Astrocyte (in vitro differentiated cells and primary cell): ENCODE data around the gene PAIP2B. TPM values are rescaled to one million over a fixed set of nuclear protein-coding genes. Genes with fewer than 3 reads are reported as not detected.

ENCODE experiments used
- DNase-seq: peaks from one replicate; pipeline ENCODE4 v3.0.0-alpha.2; 2010; ENCODE audit warnings: low read depth
- FAIRE-seq: peaks from 2 replicates; lab custom pipeline; 2011; peaks lifted over from hg19 to GRCh38; lab: Jason Lieb, UNC
- H2AFZ ChIP-seq: 2 replicates; pipeline ENCODE4 v1.6.0; 2012; ENCODE audit warnings: low read depth, low read length, inconsistent platforms
- H3K27ac ChIP-seq: 2 replicates; pipeline ENCODE4 v1.5.1; 2011; ENCODE audit warnings: low read depth, low read length, inconsistent platforms
- H3K27me3 ChIP-seq: 2 replicates; pipeline ENCODE4 v1.6.0; 2011; ENCODE audit warnings: low read length, inconsistent platforms; ENCODE audit not compliant: insufficient read depth
- H3K36me3 ChIP-seq: 2 replicates; pipeline ENCODE4 v1.5.1; 2011; ENCODE audit warnings: low read length, inconsistent platforms; ENCODE audit not compliant: insufficient read depth
- H3K4me1 ChIP-seq: 2 replicates; pipeline ENCODE4 v1.5.1; 2011; ENCODE audit warnings: low read length, inconsistent platforms; ENCODE audit not compliant: insufficient read depth
- H3K4me2 ChIP-seq: 2 replicates; pipeline ENCODE4 v1.6.0; 2012; ENCODE audit warnings: low read length, inconsistent platforms
- H3K4me3 ChIP-seq: 2 replicates; pipeline ENCODE4 v1.5.1; 2011; ENCODE audit warnings: low read depth, mild to moderate bottlenecking, low read length, inconsistent platforms; ENCODE audit not compliant: insufficient read depth
- H3K79me2 ChIP-seq: 2 replicates; pipeline ENCODE4 v1.6.0; 2012; ENCODE audit warnings: mild to moderate bottlenecking, low read length, inconsistent platforms; ENCODE audit not compliant: insufficient read depth
- H3K9ac ChIP-seq: 2 replicates; pipeline ENCODE4 v1.6.0; 2012; ENCODE audit warnings: mild to moderate bottlenecking, low read length, inconsistent platforms
- H3K9me3 ChIP-seq: 2 replicates; pipeline ENCODE4 v1.5.1; 2012; ENCODE audit warnings: low read depth, mild to moderate bottlenecking, low read length, inconsistent platforms; ENCODE audit not compliant: insufficient read depth
- H4K20me1 ChIP-seq: 2 replicates; pipeline ENCODE4 v1.6.0; 2012; ENCODE audit warnings: low read length, inconsistent platforms; ENCODE audit not compliant: insufficient read depth
- H3K27ac Mint-ChIP-seq: one replicate; pipeline ENCODE4 v1.8.0; 2021; ENCODE audit warnings: mild to moderate bottlenecking, mixed read lengths; ENCODE audit not compliant: unreplicated experiment
- H3K27me3 Mint-ChIP-seq: one replicate; pipeline ENCODE4 v1.8.0; 2021; ENCODE audit warnings: low read depth, mixed read lengths; ENCODE audit not compliant: unreplicated experiment
- H3K36me3 Mint-ChIP-seq: one replicate; pipeline ENCODE4 v1.8.0; 2021; ENCODE audit warnings: low read depth, mixed read lengths; ENCODE audit not compliant: unreplicated experiment
- H3K4me1 Mint-ChIP-seq: one replicate; pipeline ENCODE4 v1.8.0; 2021; ENCODE audit warnings: low read depth, mixed read lengths; ENCODE audit not compliant: unreplicated experiment
- H3K4me3 Mint-ChIP-seq: one replicate; pipeline ENCODE4 v1.8.0; 2021; ENCODE audit warnings: mild to moderate bottlenecking, moderate library complexity, mixed read lengths; ENCODE audit not compliant: unreplicated experiment
- H3K9me3 Mint-ChIP-seq: one replicate; pipeline ENCODE4 v1.8.0; 2021; ENCODE audit warnings: mild to moderate bottlenecking, mixed read lengths; ENCODE audit not compliant: unreplicated experiment
- CTCF ChIP-seq: IDR thresholded peaks from 2 replicates; pipeline ENCODE4 v1.5.1; 2011; ENCODE audit warnings: low read depth, mild to moderate bottlenecking, inconsistent platforms, low read length, moderate library complexity; ENCODE audit not compliant: insufficient read depth
- EZH2 ChIP-seq: IDR thresholded peaks from 2 replicates; pipeline ENCODE4 v1.6.1; 2012; ENCODE audit warnings: mild to moderate bottlenecking, low read length, inconsistent platforms; ENCODE audit not compliant: insufficient read depth
- total RNA-seq: library from RNA; stranded (reverse); gene quantifications from 2 replicates; pipeline ENCODE4 v1.2.1, GENCODE V29; 2021

PAIP2B gene
- total RNA-seq, 1 donor from 2014 or later = 1.7 TPM

DNA sequence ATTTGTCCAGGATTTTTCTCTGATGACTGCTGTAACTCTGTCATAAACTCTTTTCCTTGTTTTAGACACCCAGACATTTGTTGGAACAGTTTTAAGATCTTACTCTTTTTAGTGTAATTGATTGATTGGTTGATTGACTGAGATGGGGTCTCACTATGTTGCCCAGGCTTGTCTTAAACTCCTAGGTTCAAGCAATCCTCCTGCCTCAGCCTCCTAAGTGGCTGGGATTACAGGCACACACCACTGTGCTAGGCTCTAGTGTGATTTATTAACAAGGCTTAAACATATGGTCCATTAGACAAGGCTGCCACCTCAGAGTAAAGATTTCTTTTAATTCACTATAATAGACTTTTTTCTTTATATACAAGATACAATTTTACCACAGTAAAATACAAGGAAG, 2.0 kb downstream of the PAIP2B start:
- Mint-ChIP-seq H3K4me3 (no peak overlapping the region), H3K36me3 (no peaks in the 10 kb centered on the region), H3K27ac (no peak overlapping the region), H3K27me3 (no peaks in the 10 kb centered on the region), H3K9me3 (peaks cover 1% of the 10 kb centered on the region), H3K4me1 (peaks cover 1% of the 10 kb centered on the region)
- no peak overlapping the region for H3K4me2 ChIP-seq
- H3K27me3 ChIP-seq = peaks cover 13% of the 10 kb centered on the region
- H2AFZ ChIP-seq = no peak overlapping the region
- DNase-seq = no peak
- no peaks in the 10 kb centered on the region for H3K36me3 ChIP-seq
- peaks cover 7% of the 10 kb centered on the region for H3K4me1 ChIP-seq
- no peak for FAIRE-seq
- H3K4me3 ChIP-seq = no peak overlapping the region
- TF ChIP-seq CTCF (no peak), EZH2 (no peak)
- no peaks in the 10 kb centered on the region for H3K9me3 ChIP-seq
- H4K20me1 ChIP-seq = no peaks in the 10 kb centered on the region
- H3K9ac ChIP-seq = no peak overlapping the region
- H3K79me2 ChIP-seq = no peaks in the 10 kb centered on the region
- H3K27ac ChIP-seq = no peak overlapping the region

DNA sequence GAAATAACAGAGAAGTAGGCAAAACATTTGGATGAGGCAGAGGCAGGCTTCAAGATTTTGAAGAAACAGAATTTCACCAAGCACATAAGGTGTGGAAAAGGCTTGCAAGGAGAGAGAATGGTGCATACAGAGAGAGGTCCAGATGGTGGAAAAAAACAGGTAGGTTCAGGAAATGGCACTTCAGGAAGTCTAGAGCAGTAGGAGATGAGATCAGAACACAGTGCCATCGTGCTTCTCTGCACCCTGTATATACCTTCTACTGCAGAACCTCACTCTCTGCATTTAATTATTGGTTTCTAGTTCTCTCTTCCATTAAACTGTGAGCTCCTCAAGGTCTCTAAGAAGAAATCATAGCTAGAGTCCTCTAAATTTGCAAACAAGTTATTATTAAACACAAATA, 2.4 kb downstream of the PAIP2B start:
- H3K4me1 ChIP-seq = peaks cover 7% of the 10 kb centered on the region
- H3K4me2 ChIP-seq = no peak overlapping the region
- H3K9ac ChIP-seq = no peak overlapping the region
- Mint-ChIP-seq H3K4me1 (peaks cover 1% of the 10 kb centered on the region), H3K27ac (no peak overlapping the region), H3K27me3 (no peaks in the 10 kb centered on the region), H3K4me3 (no peak overlapping the region), H3K36me3 (no peaks in the 10 kb centered on the region), H3K9me3 (no peaks in the 10 kb centered on the region)
- no peaks in the 10 kb centered on the region for H4K20me1 ChIP-seq
- no peaks in the 10 kb centered on the region for H3K36me3 ChIP-seq
- TF ChIP-seq CTCF (no peak), EZH2 (no peak)
- no peak overlapping the region for H2AFZ ChIP-seq
- H3K9me3 ChIP-seq = no peaks in the 10 kb centered on the region
- no peaks in the 10 kb centered on the region for H3K79me2 ChIP-seq
- FAIRE-seq (no peak), DNase-seq (no peak)
- peaks cover 13% of the 10 kb centered on the region for H3K27me3 ChIP-seq
- H3K4me3 ChIP-seq = no peak overlapping the region
- H3K27ac ChIP-seq = no peak overlapping the region

GRCh38 chr2:71223767-71224333, 3.1 kb downstream of the PAIP2B start:
- no peaks in the 10 kb centered on the region for H3K36me3 Mint-ChIP-seq
- TF ChIP-seq CTCF (peak; percentile 14), EZH2 (no peak)
- no peak overlapping the region for H3K27ac Mint-ChIP-seq
- H3K4me3 Mint-ChIP-seq = no peak overlapping the region
- H3K9me3 ChIP-seq = no peaks in the 10 kb centered on the region
- peaks cover 1% of the 10 kb centered on the region for H3K4me1 Mint-ChIP-seq
- no peaks in the 10 kb centered on the region for H3K36me3 ChIP-seq
- H3K79me2 ChIP-seq = no peaks in the 10 kb centered on the region
- peaks cover 13% of the 10 kb centered on the region for H3K27me3 ChIP-seq
- no peaks in the 10 kb centered on the region for H4K20me1 ChIP-seq
- no peak overlapping the region for H3K4me2 ChIP-seq
- no peaks in the 10 kb centered on the region for H3K9me3 Mint-ChIP-seq
- no peak overlapping the region for H3K27ac ChIP-seq
- DNase-seq (peak; percentile 7), FAIRE-seq (no peak)
- no peak overlapping the region for H3K4me3 ChIP-seq
- no peak overlapping the region for H3K9ac ChIP-seq
- no peak overlapping the region for H2AFZ ChIP-seq
- H3K4me1 ChIP-seq = peaks cover 7% of the 10 kb centered on the region
- no peaks in the 10 kb centered on the region for H3K27me3 Mint-ChIP-seq
